Spinal cord (tissue), 10 donors: Measurements from ENCODE around the gene PGF. TPM values are rescaled to one million over a fixed set of nuclear protein-coding genes. Genes with fewer than 3 reads are reported as not detected.

Source experiments
- DNase-seq, 6 donors: peaks; one replicate each; pipeline versions ENCODE4 v3.0.0 to v3.0.0-alpha.2; 2013 to 2015; ENCODE audit warnings: low spot score in 6 of 6, low read depth in 4 of 6
- H3K27ac ChIP-seq: one replicate; pipeline ENCODE4 v1.5.1; 2013; ENCODE audit warnings: low read depth, low read length, control low read depth
- H3K27me3 ChIP-seq: one replicate; pipeline ENCODE4 v1.6.1; 2013; ENCODE audit warnings: low read length; ENCODE audit not compliant: control insufficient read depth, insufficient read depth
- H3K36me3 ChIP-seq: one replicate; pipeline ENCODE4 v1.6.1; 2013; ENCODE audit warnings: low read length; ENCODE audit not compliant: control insufficient read depth, insufficient read depth
- H3K4me1 ChIP-seq: one replicate; pipeline ENCODE4 v1.6.1; 2013; ENCODE audit warnings: low read length; ENCODE audit not compliant: control insufficient read depth, insufficient read depth
- H3K4me3 ChIP-seq: one replicate; pipeline ENCODE4 v1.5.1; 2013; ENCODE audit warnings: low read depth, low read length, control low read depth
- H3K9me3 ChIP-seq: one replicate; pipeline ENCODE4 v1.6.1; 2013; ENCODE audit warnings: low read length; ENCODE audit not compliant: control insufficient read depth, insufficient read depth
- WGBS: methylation state at CpG from one replicate; pipeline ENCODE4 v1.1.5; 2013; ENCODE audit warnings: missing lambda C conversion rate; ENCODE audit not compliant: insufficient coverage; 5-methylcytosine and 5-hydroxymethylcytosine counted together
- polyA plus RNA-seq, 2 donors: library from polyadenylated mRNA; unstranded; fragments of 120-200 nt; gene quantifications; one replicate each; pipeline ENCODE4 v1.2.1, GENCODE V29; 2013; ENCODE audit not compliant: insufficient read length in 2 of 2
- total RNA-seq, 2 donors: library from RNA; depleted of rRNA in 1 of 2; stranded (reverse); fragments of 120-200 nt in 1 of 2; fragments of >200 nt in 1 of 2; gene quantifications; one replicate each; pipeline versions ENCODE4 v1.2.3 to v1.2.4, GENCODE V29; 2013 to 2014
- donor health status: healthy.

Gene PGF
- total and polyA plus RNA-seq, 4 donors: 5.7 to 23.0 (median 10.8) TPM

GRCh38 chr14:74908861-74909341, 46.5 kb downstream of the PGF start:
- H3K27me3 ChIP-seq: no peaks in the 10 kb centered on the region
- peaks cover 32% of the 10 kb centered on the region for H3K4me1 ChIP-seq
- no peak overlapping the region for H3K27ac ChIP-seq
- WGBS: 91% methylated on average over 9 of the region's 9 CpGs
- H3K9me3 ChIP-seq: no peaks in the 10 kb centered on the region
- H3K36me3 ChIP-seq: peaks cover 62% of the 10 kb centered on the region
- no peak overlapping the region for H3K4me3 ChIP-seq
- DNase-seq: no peak

GRCh38 chr14:74907744-74908143, 47.7 kb downstream of the PGF start:
- H3K9me3 ChIP-seq: no peaks in the 10 kb centered on the region
- peaks cover 32% of the 10 kb centered on the region for H3K4me1 ChIP-seq
- 35% methylated on average over 2 of the region's 6 CpGs for WGBS
- DNase-seq: peak in 1 of 6 donors; percentile 59
- H3K27ac ChIP-seq: peak overlapping the region; percentile 33
- peaks cover 65% of the 10 kb centered on the region for H3K36me3 ChIP-seq
- no peaks in the 10 kb centered on the region for H3K27me3 ChIP-seq
- H3K4me3 ChIP-seq: no peak overlapping the region

GRCh38 chr14:74906925-74907521, 48.4 kb downstream of the PGF start:
- Histone ChIP-seq H3K9me3 (no peaks in the 10 kb centered on the region), H3K4me3 (no peak overlapping the region), H3K27ac (no peak overlapping the region), H3K27me3 (no peaks in the 10 kb centered on the region), H3K4me1 (peaks cover 32% of the 10 kb centered on the region), H3K36me3 (peaks cover 65% of the 10 kb centered on the region)
- 82% methylated on average over 8 of the region's 12 CpGs for WGBS
- DNase-seq: no peak

GRCh38 chr14:74905595-74906142, 49.7 kb downstream of the PGF start:
- no peak overlapping the region for H3K4me3 ChIP-seq
- peak in 3 of 6 donors; percentile 39 to 83 (median 78) for DNase-seq
- no peaks in the 10 kb centered on the region for H3K27me3 ChIP-seq
- peaks cover 32% of the 10 kb centered on the region for H3K4me1 ChIP-seq
- H3K9me3 ChIP-seq: no peaks in the 10 kb centered on the region
- H3K36me3 ChIP-seq: peaks cover 62% of the 10 kb centered on the region
- H3K27ac ChIP-seq: no peak overlapping the region
- 52% methylated on average over 14 of the region's 14 CpGs for WGBS

GRCh38 chr14:74904635-74905503, 50.5 kb downstream of the PGF start:
- no peak overlapping the region for H3K4me3 ChIP-seq
- 95% methylated on average over 4 of the region's 6 CpGs for WGBS
- no peak for DNase-seq
- H3K27ac ChIP-seq: no peak overlapping the region
- no peaks in the 10 kb centered on the region for H3K27me3 ChIP-seq
- H3K4me1 ChIP-seq: peaks cover 32% of the 10 kb centered on the region
- no peaks in the 10 kb centered on the region for H3K9me3 ChIP-seq
- H3K36me3 ChIP-seq: peaks cover 63% of the 10 kb centered on the region

- Histone ChIP-seq H3K36me3 (peaks cover 63% of the 10 kb centered on the region), H3K27ac (no peak overlapping the region), H3K27me3 (no peaks in the 10 kb centered on the region), H3K4me1 (peaks cover 21% of the 10 kb centered on the region), H3K4me3 (no peak overlapping the region), H3K9me3 (no peaks in the 10 kb centered on the region)
- WGBS: 79% methylated on average over 8 of the region's 10 CpGs
- DNase-seq: no peak
Observed at GRCh38 chr14:74902941-74903705, 52.3 kb downstream of the PGF start.

GRCh38 chr14:74898694-74899093, 56.7 kb downstream of the PGF start:
- WGBS: 91% methylated on average over 4 of the region's 5 CpGs
- Histone ChIP-seq H3K27ac (no peak overlapping the region), H3K4me3 (no peak overlapping the region), H3K4me1 (no peaks in the 10 kb centered on the region), H3K27me3 (no peaks in the 10 kb centered on the region), H3K36me3 (peaks cover 71% of the 10 kb centered on the region), H3K9me3 (no peaks in the 10 kb centered on the region)
- no peak for DNase-seq

- no peaks in the 10 kb centered on the region for H3K4me1 ChIP-seq
- H3K4me3 ChIP-seq: no peak overlapping the region
- H3K9me3 ChIP-seq: no peaks in the 10 kb centered on the region
- no peak for DNase-seq
- peaks cover 73% of the 10 kb centered on the region for H3K36me3 ChIP-seq
- H3K27me3 ChIP-seq: no peaks in the 10 kb centered on the region
- WGBS: no CpG with 5 or more reads among the region's 2 CpGs
- H3K27ac ChIP-seq: no peak overlapping the region
Observed at GRCh38 chr14:74898083-74898482, 57.3 kb downstream of the PGF start.

GRCh38 chr14:74897642-74898041, 57.8 kb downstream of the PGF start:
- 95% methylated on average over 3 of the region's 4 CpGs for WGBS
- H3K27me3 ChIP-seq: no peaks in the 10 kb centered on the region
- no peak overlapping the region for H3K27ac ChIP-seq
- H3K4me1 ChIP-seq: no peaks in the 10 kb centered on the region
- H3K36me3 ChIP-seq: peaks cover 73% of the 10 kb centered on the region
- no peak for DNase-seq
- H3K4me3 ChIP-seq: no peak overlapping the region
- no peaks in the 10 kb centered on the region for H3K9me3 ChIP-seq
